ENCODE data around the gene POP7.

Gene POP7

GRCh38 chr7:100726996-100727761 lies 21.3 kb downstream of the POP7 start:
- DNase-seq = no peak

- DNase-seq = no peak
Measured at GRCh38 chr7:100728196-100728595, 22.3 kb downstream of the POP7 start.

- DNase-seq = no peak
Measured at GRCh38 chr7:100730136-100730800, 24.3 kb downstream of the POP7 start.

GRCh38 chr7:100731937-100732636 lies 26.2 kb downstream of the POP7 start:
- DNase-seq = no peak

- DNase-seq = no peak
Measured at GRCh38 chr7:100735730-100736129, 29.8 kb downstream of the POP7 start.

- DNase-seq = no peak
Measured at GRCh38 chr7:100736671-100737070, 30.8 kb downstream of the POP7 start.

- DNase-seq = no peak
Measured at GRCh38 chr7:100739934-100740333, 34.0 kb downstream of the POP7 start.

GRCh38 chr7:100744605-100745004 lies 38.7 kb downstream of the POP7 start:
- DNase-seq = no peak

- no peak for DNase-seq
Measured at GRCh38 chr7:100745184-100745583, 39.3 kb downstream of the POP7 start.

- DNase-seq = no peak
Measured at GRCh38 chr7:100752994-100753393, 47.1 kb downstream of the POP7 start.

GRCh38 chr7:100753750-100754149 lies 47.8 kb downstream of the POP7 start:
- DNase-seq = no peak
